RWPE2 (cell line): ENCODE results near the gene ASAP3.
"Not testable (repeated sequence)": the region's sequence is repeated elsewhere in the genome, so short reads cannot be mapped to it uniquely, and the experiment has no call there.

Experiments used
- ATAC-seq: fragments of 200-7000 bp; cut with Tn5 transposase; 3 replicates; pipeline ENCODE4 v1.9.1; 2021; ENCODE audit warnings: low read depth
- DNase-seq: peaks from one replicate; pipeline ENCODE4 v3.0.0-alpha.2; 2020; ENCODE audit warnings: low spot score
- H3K27ac ChIP-seq: fragments of 450-650 bp; 2 replicates; pipeline ENCODE4 v1.5.1; 2017; ENCODE audit warnings: mild to moderate bottlenecking; ENCODE audit not compliant: poor library complexity, severe bottlenecking
- H3K27me3 ChIP-seq: fragments of 250-450 bp; sonication (Bioruptor Pico); 2 replicates; pipeline ENCODE4 v1.5.1; 2021; ENCODE audit warnings: mild to moderate bottlenecking, moderate library complexity; ENCODE audit not compliant: insufficient read depth, poor library complexity, severe bottlenecking
- H3K36me3 ChIP-seq: fragments of 250-450 bp; sonication (Bioruptor Pico); 2 replicates; pipeline ENCODE4 v1.5.1; 2020; ENCODE audit warnings: low read depth, mild to moderate bottlenecking, moderate library complexity
- H3K4me1 ChIP-seq: fragments of 250-450 bp; sonication (Bioruptor Pico); 2 replicates; pipeline ENCODE4 v1.5.1; 2021; ENCODE audit warnings: mild to moderate bottlenecking, moderate library complexity; ENCODE audit not compliant: insufficient read depth, poor library complexity, severe bottlenecking
- H3K4me3 ChIP-seq: fragments of 250-450 bp; sonication (Bioruptor Pico); 2 replicates; pipeline ENCODE4 v1.5.1; 2021; ENCODE audit warnings: mild to moderate bottlenecking, moderate library complexity; ENCODE audit not compliant: severe bottlenecking
- H3K9me3 ChIP-seq: fragments of 250-450 bp; sonication (Bioruptor Pico); 2 replicates; pipeline ENCODE4 v1.5.1; 2021; ENCODE audit warnings: mild to moderate bottlenecking, moderate library complexity; ENCODE audit not compliant: severe bottlenecking
- TF ChIP-seq, protein P1 (sequence below): fragments of 450-650 bp; IDR thresholded peaks from one replicate; pipeline ENCODE4 v1.5.1; 2017; ENCODE audit warnings: mild to moderate bottlenecking, moderate library complexity; ENCODE audit not compliant: poor library complexity, severe bottlenecking

Gene ASAP3

GRCh38 chr1:23515905-23516304 is 31.9 kb upstream of the ASAP3 start:
- no peak overlapping the region for H3K4me3 ChIP-seq
- no peak overlapping the region for H3K27ac ChIP-seq
- DNase-seq (no peak), ATAC-seq (no peak)
- H3K4me1 ChIP-seq: no peaks in the 10 kb centered on the region
- H3K27me3 ChIP-seq: no peaks in the 10 kb centered on the region
- TF ChIP-seq, protein P1, sequence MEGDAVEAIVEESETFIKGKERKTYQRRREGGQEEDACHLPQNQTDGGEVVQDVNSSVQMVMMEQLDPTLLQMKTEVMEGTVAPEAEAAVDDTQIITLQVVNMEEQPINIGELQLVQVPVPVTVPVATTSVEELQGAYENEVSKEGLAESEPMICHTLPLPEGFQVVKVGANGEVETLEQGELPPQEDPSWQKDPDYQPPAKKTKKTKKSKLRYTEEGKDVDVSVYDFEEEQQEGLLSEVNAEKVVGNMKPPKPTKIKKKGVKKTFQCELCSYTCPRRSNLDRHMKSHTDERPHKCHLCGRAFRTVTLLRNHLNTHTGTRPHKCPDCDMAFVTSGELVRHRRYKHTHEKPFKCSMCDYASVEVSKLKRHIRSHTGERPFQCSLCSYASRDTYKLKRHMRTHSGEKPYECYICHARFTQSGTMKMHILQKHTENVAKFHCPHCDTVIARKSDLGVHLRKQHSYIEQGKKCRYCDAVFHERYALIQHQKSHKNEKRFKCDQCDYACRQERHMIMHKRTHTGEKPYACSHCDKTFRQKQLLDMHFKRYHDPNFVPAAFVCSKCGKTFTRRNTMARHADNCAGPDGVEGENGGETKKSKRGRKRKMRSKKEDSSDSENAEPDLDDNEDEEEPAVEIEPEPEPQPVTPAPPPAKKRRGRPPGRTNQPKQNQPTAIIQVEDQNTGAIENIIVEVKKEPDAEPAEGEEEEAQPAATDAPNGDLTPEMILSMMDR: no peak
- peaks cover 13% of the 10 kb centered on the region for H3K36me3 ChIP-seq
- no peaks in the 10 kb centered on the region for H3K9me3 ChIP-seq

- Histone ChIP-seq H3K4me1 (no peaks in the 10 kb centered on the region), H3K36me3 (peaks cover 17% of the 10 kb centered on the region), H3K27ac (no peak overlapping the region), H3K27me3 (no peaks in the 10 kb centered on the region), H3K4me3 (no peak overlapping the region), H3K9me3 (no peaks in the 10 kb centered on the region)
- ATAC-seq (no peak), DNase-seq (no peak)
- TF ChIP-seq, protein P1: no peak
These were observed 30.2 kb upstream of the ASAP3 start for GRCh38 chr1:23514111-23514679.

DNA sequence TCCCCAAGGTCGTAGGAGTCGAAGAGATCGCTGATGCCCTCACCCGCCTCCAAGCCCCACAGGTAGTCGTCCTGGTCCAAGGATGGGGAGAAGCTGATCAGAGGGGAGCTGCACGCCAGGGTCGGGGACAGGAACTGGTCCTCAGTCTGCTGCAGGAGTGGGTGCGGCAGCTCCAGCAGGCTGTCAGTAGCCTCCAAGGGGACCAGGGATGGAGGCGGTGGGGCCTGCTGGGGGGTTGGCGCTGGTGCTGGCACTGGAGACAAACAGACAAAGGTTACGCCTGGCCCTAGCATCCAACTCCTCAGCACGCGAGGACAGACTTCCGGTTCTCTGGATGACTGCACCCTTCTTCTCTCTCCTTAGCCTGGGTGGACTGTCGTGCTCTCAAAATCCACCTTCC is 25.9 kb upstream of the ASAP3 start:
- Histone ChIP-seq H3K9me3 (no peaks in the 10 kb centered on the region), H3K4me3 (no peak overlapping the region), H3K27me3 (no peaks in the 10 kb centered on the region), H3K36me3 (0 out of 2 replicates have a peak, but pooled peaks cover 8% of the 10 kb centered on the region), H3K4me1 (no peaks in the 10 kb centered on the region), H3K27ac (no peak overlapping the region)
- DNase-seq: no peak
- TF ChIP-seq, protein P1: no peak
- no peak for ATAC-seq

DNA sequence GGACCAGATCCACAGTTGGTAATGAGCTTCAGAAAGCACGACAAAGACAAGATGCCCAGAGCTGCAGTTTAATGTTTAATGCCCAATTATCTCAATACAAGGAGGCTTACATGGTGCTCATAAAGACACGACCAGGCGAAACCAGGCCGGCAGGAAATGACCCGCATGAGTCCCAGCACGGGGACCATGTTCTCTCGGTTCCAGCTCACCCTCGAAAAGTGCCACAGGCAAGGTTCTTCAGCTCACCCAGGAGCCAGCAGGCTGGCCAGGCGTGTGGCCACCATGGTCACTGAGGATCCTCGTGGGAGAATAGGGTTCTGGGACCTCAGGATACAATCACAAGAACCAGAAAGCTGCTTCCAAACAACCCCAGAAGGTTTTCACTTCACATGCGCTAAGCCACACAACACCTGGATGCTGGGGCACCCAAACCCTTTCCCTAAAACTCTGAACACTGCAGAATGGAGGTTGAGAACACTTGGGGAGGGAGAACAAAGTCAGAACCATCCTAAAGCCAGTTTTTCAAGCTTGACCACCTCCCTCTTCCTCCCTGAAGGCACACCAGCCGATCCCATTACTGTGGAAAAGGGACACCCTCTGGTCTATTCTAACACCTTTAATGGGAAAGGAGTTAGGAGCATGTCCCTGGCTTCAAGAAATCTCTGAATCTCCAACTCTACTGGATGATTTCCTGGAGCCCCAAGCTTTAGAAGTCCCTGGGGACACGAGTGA is 22.6 kb upstream of the ASAP3 start:
- Histone ChIP-seq H3K4me1 (peaks cover 3% of the 10 kb centered on the region), H3K27ac (no peak overlapping the region), H3K27me3 (no peaks in the 10 kb centered on the region), H3K9me3 (no peaks in the 10 kb centered on the region), H3K36me3 (0 out of 2 replicates have a peak, but pooled peaks cover 4% of the 10 kb centered on the region), H3K4me3 (no peak overlapping the region)
- TF ChIP-seq, protein P1: no peak
- no peak for ATAC-seq
- no peak for DNase-seq

DNA sequence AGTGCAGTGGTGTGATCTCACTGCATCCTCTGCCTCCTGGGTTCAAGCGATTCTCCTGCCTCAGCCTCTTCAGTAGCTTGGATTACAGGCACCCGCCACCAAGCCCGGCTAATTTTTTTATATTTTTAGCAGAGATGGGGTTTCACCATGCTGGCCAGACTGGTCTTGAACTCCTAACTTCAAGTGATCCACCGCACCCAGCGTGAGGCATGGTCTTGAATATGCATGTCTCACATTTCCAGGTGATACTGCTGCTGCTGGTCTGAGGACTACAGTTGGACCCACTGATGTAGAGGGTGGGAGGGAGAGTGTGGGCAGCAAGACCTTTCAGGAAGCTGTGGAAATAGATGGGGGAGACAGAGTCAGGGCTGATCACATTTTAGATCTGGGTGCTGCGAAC is 21.9 kb upstream of the ASAP3 start:
- ATAC-seq (no peak), DNase-seq (no peak)
- Histone ChIP-seq H3K36me3 (0 out of 2 replicates have a peak, but pooled peaks cover 4% of the 10 kb centered on the region), H3K9me3 (no peaks in the 10 kb centered on the region), H3K4me3 (no peak overlapping the region), H3K27ac (no peak overlapping the region), H3K27me3 (no peaks in the 10 kb centered on the region), H3K4me1 (peaks cover 3% of the 10 kb centered on the region)
- TF ChIP-seq, protein P1: no peak

DNA sequence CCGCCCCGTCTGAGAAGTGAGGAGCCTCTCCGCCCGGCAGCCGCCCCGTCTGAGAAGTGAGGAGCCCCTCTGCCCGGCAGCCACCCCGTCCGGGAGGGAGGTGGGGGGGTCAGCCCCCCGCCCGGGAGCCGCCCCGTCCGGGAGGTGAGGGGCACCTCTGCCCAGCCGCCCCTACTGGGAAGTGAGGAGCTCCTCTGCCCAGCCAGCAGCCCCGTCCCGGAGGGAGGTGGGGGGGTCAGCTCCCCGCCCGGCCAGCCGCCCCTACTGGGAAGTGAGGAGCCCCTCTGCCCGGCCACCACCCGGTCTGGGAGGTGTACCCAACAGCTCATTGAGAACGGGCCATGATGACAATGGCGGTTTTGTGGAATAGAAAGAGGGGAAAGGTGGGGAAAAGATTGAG is 20.2 kb upstream of the ASAP3 start:
- not testable (repeated sequence) for H3K9me3 ChIP-seq, ATAC-seq, H3K27ac ChIP-seq, DNase-seq, H3K36me3 ChIP-seq, H3K27me3 ChIP-seq, H3K4me3 ChIP-seq, H3K4me1 ChIP-seq
